Activated naive CD4-positive, alpha-beta T cell (primary cell): Measurements from ENCODE around the gene STX19.
"Not testable (repeated sequence)": the region's sequence is repeated elsewhere in the genome, so short reads cannot be mapped to it uniquely, and the experiment has no call there.

Experiments used
- DNase-seq, 4 experiments: peaks; one replicate each; lab custom pipeline; 2025; lab: John Stamatoyannopoulos, UW

The STX19 gene

GRCh38 chr3:94028093-94028837 is at the start of gene STX19:
STX19 (minus strand) TSS chr3:94028597; CDS start chr3:94015269, 13,328 bp downstream.
- no peak for DNase-seq

- DNase-seq: no peak
Observed at GRCh38 chr3:94076055-94076454, 47.7 kb upstream of the STX19 start.

- DNase-seq: no peak
Observed at GRCh38 chr3:94071713-94072284, 43.4 kb upstream of the STX19 start.

DNA sequence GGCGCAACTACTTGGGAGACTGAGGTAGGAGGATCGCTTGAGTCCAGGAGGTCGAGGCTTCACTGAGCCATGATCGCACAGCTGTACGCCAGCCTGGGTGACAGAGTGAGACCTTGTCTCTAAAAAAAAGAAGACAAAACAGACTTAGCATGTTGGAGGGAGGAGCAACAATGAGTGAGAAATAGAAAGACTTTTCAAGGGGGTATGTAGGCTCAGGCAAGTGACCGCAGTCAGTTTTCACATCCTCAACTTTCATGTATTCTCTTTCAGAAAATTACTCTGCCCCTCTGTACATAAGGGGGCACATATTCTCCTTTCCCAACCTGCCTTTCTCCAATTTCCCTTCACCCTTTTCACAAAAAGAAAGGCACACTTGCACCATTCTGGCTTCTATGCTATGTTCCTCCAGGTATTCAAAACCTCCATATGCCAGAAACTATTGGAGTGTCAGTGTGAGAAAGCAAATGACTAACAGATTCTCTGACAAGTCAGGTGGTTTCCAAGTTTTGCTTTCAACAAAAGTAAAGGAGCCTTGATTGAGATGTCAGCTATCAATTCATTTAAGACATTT is 42.0 kb upstream of the STX19 start:
- no peak for DNase-seq

DNA sequence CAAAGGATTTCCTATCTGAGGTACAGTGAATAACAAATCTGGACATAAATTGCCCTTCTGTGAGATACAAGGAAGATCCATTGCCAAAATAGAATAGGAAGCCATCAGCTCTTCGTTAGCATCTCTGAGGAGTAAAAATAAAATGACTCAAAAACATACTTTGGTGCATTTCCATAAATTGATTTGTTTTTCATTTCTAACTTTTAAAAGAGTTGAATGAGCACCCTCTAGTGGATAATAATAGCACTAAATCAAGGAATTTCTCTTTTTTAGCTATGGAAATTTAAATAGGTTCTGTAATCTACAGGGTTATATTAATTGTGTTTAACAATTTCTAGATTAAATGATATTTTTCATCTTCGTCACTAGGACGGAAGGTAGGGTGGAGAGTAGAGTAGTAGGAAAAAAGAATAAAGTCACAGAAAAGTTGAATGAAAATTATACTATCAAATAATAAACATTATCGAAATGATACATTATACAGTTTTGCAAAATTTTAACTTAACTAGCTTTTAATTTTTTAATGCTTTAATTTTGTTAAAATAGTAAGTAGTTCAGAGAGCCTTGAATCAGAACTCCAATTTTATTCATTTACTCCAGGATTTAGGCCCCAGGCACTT is 40.9 kb upstream of the STX19 start:
- no peak for DNase-seq

- no peak for DNase-seq
Observed at GRCh38 chr3:94066506-94067500, 38.4 kb upstream of the STX19 start.

- no peak for DNase-seq
Observed at GRCh38 chr3:94065819-94066480, 37.6 kb upstream of the STX19 start.

GRCh38 chr3:94065122-94065521 is 36.7 kb upstream of the STX19 start:
- no peak for DNase-seq

- DNase-seq: no peak
Observed at GRCh38 chr3:94064243-94064860, 36.0 kb upstream of the STX19 start.

DNA sequence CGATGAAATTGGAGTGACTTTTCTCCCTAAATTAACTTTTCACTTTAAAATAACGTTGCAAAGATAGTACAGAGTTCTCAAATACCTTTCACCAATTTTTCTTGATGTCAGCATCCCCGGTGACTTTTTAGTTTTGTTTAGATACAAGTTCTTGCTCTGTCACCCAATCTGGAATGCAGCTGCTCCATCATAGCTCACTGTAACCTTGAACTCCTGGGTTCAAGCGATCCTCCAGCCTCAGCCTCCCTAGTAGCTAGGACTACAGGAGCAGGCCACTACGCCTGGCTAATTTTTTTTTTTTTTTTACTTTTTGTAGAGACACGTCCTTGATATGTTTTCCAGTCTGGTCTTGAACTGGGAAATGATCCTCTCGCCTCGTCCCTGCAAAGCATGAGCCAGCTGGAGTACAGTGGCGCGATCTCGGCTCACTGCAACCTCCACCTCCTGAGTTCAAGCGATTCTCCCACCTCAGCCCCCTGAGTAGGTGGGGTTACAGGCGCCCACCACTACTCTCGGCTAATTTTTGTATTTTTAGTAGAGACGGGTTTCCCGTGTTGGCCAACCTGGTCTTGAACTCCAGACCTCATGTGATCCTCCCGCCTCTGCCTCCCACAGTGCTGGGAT is 35.2 kb upstream of the STX19 start:
- DNase-seq: no peak

- DNase-seq: peak; percentile 43 to 71 (median 62)
Observed at GRCh38 chr3:94062513-94063404, 34.4 kb upstream of the STX19 start, which contains the start of the genes DHFR2 and NSUN3. DHFR2 (minus strand) TSS chr3:94062916; CDS start chr3:94061511, 1,405 bp downstream. NSUN3 (plus strand) TSS chr3:94063061; CDS start chr3:94063127, 66 bp downstream.

GRCh38 chr3:94061297-94061696 is 32.9 kb upstream of the STX19 start:
- DNase-seq: no peak

DNA sequence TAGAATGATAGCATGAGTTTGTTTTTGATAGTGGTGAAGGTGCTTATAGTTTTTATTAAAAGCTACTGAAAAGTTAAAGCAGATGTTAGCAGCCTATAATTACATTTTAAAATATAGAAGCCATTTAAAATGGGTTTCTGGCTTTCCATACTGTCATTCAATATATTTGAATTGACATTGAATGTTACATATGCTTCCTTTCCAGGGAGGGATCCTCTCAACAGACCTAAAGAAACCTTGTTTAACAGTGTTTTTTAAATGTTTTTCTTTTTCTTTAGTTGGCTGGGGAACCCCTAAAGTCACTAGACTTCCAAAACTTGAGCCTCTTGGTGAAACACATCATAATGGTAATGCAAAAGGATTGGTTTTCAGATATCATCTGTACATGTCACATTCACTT is 22.1 kb upstream of the STX19 start:
- no peak for DNase-seq

- DNase-seq: no peak
Observed at GRCh38 chr3:94049267-94049666, 20.9 kb upstream of the STX19 start.

DNA sequence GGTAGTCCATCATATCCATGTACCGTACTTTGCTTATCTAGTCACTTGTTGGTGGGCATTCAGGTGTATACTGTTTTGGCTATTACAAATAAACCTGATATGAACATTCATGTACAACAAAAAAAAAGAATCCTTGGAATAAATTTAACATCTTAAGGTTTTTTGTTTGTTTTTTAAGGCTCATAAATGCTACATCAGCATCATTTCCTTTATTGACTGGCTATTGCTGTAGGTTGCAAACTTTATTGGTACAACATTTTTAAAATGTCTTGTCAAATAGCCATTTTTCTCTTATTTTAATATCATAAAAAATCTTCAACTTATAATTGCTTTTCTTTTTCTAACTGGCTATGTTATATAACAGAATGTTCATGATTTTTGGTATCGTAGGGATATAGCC is 18.1 kb upstream of the STX19 start:
- DNase-seq: no peak

- DNase-seq: not testable (repeated sequence)
Observed at GRCh38 chr3:94044100-94044936, 15.9 kb upstream of the STX19 start.

GRCh38 chr3:94043285-94043684 is 14.9 kb upstream of the STX19 start:
- no peak for DNase-seq

GRCh38 chr3:94036909-94037507 is 8.6 kb upstream of the STX19 start:
- DNase-seq: no peak
